ENCODE measurements around the gene ODC1.

The ODC1 gene

DNA sequence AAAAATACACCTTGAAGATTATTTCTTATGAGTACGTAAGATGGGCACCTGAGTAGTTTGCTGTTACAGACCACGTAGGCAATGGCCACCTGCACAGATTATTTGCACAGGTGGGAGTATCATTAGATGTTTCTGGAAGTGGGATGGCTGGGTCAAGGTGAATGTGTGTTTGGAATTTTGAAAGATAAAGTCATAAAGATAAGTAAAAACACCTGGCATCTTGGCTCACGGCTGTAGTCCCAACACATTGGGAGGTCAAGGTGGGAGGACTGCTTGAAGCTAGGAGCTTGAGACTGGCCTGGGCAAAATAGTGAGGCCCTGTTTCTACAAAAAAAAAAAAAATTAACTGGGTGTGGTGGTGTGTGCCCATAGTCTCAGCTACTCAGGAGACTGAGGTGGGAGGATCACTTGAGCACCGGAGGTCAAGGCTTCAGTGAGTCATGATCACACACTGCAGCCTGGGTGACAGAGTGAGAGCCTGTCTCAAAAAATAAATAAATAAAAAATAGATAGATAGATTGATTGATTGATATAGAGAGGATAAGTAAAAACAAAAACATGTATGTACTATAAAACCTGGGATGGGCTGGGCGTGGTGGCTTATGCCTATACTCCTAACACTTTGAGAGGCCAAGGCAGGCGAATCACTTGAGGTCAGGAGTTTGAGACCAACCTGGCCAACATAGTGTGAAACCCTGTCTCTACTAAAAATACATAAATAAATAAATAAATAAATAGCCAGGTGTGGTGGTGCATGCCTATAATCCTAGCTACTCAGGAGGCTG is 30.4 kb downstream of the ODC1 start:
- Histone ChIP-seq H3K27ac (ENCODE audit: low read length) (no peak overlapping the region), H3K36me3 (ENCODE audit: insufficient read depth, low read length) (no peaks in the 10 kb centered on the region), H3K27me3 (ENCODE audit: insufficient read depth, low read length, poor library complexity) (no peaks in the 10 kb centered on the region), H3K9ac (ENCODE audit: low read depth, low read length) (no peak overlapping the region), H3K4me1 (ENCODE audit: insufficient read depth, low read length) (no peaks in the 10 kb centered on the region; the same call in 1 of the 2 replicates), H3K4me3 (ENCODE audit: low read depth in 1 of 2, low read length in 2 of 2) (no peak overlapping the region), H2AFZ (ENCODE audit: low read depth, low read length) (no peak overlapping the region), H3K79me2 (ENCODE audit: insufficient read depth, low read length) (no peaks in the 10 kb centered on the region), H3K9me3 (ENCODE audit: insufficient read depth, low read length, severe bottlenecking) (no peaks in the 10 kb centered on the region), H3K4me2 (ENCODE audit: insufficient read depth, low read length) (no peak overlapping the region), H4K20me1 (ENCODE audit: insufficient read depth, low read length) (0 out of 2 replicates have a peak, but pooled peaks cover 7% of the 10 kb centered on the region)
- no peak for ATAC-seq (ENCODE audit: insufficient read depth, low read depth)
- no peak for DNase-seq
- TF ChIP-seq, protein P1, sequence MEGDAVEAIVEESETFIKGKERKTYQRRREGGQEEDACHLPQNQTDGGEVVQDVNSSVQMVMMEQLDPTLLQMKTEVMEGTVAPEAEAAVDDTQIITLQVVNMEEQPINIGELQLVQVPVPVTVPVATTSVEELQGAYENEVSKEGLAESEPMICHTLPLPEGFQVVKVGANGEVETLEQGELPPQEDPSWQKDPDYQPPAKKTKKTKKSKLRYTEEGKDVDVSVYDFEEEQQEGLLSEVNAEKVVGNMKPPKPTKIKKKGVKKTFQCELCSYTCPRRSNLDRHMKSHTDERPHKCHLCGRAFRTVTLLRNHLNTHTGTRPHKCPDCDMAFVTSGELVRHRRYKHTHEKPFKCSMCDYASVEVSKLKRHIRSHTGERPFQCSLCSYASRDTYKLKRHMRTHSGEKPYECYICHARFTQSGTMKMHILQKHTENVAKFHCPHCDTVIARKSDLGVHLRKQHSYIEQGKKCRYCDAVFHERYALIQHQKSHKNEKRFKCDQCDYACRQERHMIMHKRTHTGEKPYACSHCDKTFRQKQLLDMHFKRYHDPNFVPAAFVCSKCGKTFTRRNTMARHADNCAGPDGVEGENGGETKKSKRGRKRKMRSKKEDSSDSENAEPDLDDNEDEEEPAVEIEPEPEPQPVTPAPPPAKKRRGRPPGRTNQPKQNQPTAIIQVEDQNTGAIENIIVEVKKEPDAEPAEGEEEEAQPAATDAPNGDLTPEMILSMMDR (IDR thresholded peaks at IDR 0.05; ENCODE audit: borderline replicate concordance, extremely low read depth, low read length, poor library complexity, severe bottlenecking): no peak
- TF ChIP-seq EZH2 (IDR thresholded peaks at IDR 0.05; ENCODE audit: borderline replicate concordance, low read depth, low read length, severe bottlenecking): no peak

GRCh38 chr2:10415640-10416039 is 32.5 kb downstream of the ODC1 start:
- Histone ChIP-seq H3K4me2 (ENCODE audit: insufficient read depth, low read length) (no peak overlapping the region), H3K79me2 (ENCODE audit: insufficient read depth, low read length) (no peaks in the 10 kb centered on the region), H3K9ac (ENCODE audit: low read depth, low read length) (no peak overlapping the region), H3K27ac (ENCODE audit: low read length) (no peak overlapping the region), H4K20me1 (ENCODE audit: insufficient read depth, low read length) (0 out of 2 replicates have a peak, but pooled peaks cover 7% of the 10 kb centered on the region), H3K4me1 (ENCODE audit: insufficient read depth, low read length) (no peaks in the 10 kb centered on the region; the same call in 1 of the 2 replicates), H3K9me3 (ENCODE audit: insufficient read depth, low read length, severe bottlenecking) (no peaks in the 10 kb centered on the region), H3K36me3 (ENCODE audit: insufficient read depth, low read length) (no peaks in the 10 kb centered on the region), H2AFZ (ENCODE audit: low read depth, low read length) (no peak overlapping the region), H3K27me3 (ENCODE audit: insufficient read depth, low read length, poor library complexity) (no peaks in the 10 kb centered on the region), H3K4me3 (ENCODE audit: low read depth in 1 of 2, low read length in 2 of 2) (no peak overlapping the region)
- ATAC-seq (ENCODE audit: insufficient read depth, low read depth) (no peak), DNase-seq (no peak)
- TF ChIP-seq, protein P1 (IDR thresholded peaks at IDR 0.05; ENCODE audit: borderline replicate concordance, extremely low read depth, low read length, poor library complexity, severe bottlenecking): no peak

DNA sequence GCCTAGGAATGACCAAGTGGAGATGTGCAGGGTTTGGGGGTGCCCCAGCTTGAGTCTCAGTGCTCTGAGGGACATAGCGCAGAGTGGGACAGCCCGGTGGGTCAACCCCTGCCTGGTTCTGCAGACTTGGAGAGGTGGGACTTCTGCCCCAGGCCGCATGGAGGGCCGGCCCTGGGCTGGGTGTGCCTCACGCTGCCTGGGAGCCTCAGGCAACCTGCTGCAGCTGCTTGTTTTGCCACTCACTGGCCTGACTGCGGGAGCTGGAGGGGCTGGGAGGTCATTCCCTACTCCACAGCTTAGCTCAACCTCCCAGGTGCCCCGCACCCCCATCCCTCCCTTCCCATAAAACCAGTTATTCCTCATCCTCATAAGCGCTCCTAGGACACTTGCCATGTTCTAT is 33.1 kb downstream of the ODC1 start:
- Histone ChIP-seq H3K79me2 (ENCODE audit: insufficient read depth, low read length) (no peaks in the 10 kb centered on the region), H3K27me3 (ENCODE audit: insufficient read depth, low read length, poor library complexity) (no peaks in the 10 kb centered on the region), H3K9me3 (ENCODE audit: insufficient read depth, low read length, severe bottlenecking) (no peaks in the 10 kb centered on the region), H3K36me3 (ENCODE audit: insufficient read depth, low read length) (no peaks in the 10 kb centered on the region), H4K20me1 (ENCODE audit: insufficient read depth, low read length) (0 out of 2 replicates have a peak, but pooled peaks cover 7% of the 10 kb centered on the region), H3K4me3 (ENCODE audit: low read depth in 1 of 2, low read length in 2 of 2) (no peak overlapping the region), H3K4me2 (ENCODE audit: insufficient read depth, low read length) (no peak overlapping the region), H2AFZ (ENCODE audit: low read depth, low read length) (no peak overlapping the region), H3K27ac (ENCODE audit: low read length) (no peak overlapping the region), H3K4me1 (ENCODE audit: insufficient read depth, low read length) (no peaks in the 10 kb centered on the region; the same call in 1 of the 2 replicates), H3K9ac (ENCODE audit: low read depth, low read length) (no peak overlapping the region)
- TF ChIP-seq, protein P1 (IDR thresholded peaks at IDR 0.05; ENCODE audit: borderline replicate concordance, extremely low read depth, low read length, poor library complexity, severe bottlenecking): no peak
- no peak for TF ChIP-seq EZH2 (IDR thresholded peaks at IDR 0.05; ENCODE audit: borderline replicate concordance, low read depth, low read length, severe bottlenecking)
- DNase-seq (no peak), ATAC-seq (ENCODE audit: insufficient read depth, low read depth) (no peak)
